IPS-18a (cell line): ENCODE data around the gene AOX1.
"Not testable (repeated sequence)": the region's sequence is repeated elsewhere in the genome, so short reads cannot be mapped to it uniquely, and the experiment has no call there.

Experiments
- H3K27ac ChIP-seq: one replicate; pipeline ENCODE4 v1.5.1; 2013; ENCODE audit warnings: low read length
- H3K27me3 ChIP-seq: one replicate; pipeline ENCODE4 v1.6.1; 2013; ENCODE audit warnings: mild to moderate bottlenecking, low read length; ENCODE audit not compliant: control insufficient read depth, insufficient read depth
- H3K36me3 ChIP-seq: one replicate; pipeline ENCODE4 v1.6.1; 2013; ENCODE audit warnings: low read depth, low read length; ENCODE audit not compliant: control insufficient read depth
- H3K4me1 ChIP-seq: one replicate; pipeline ENCODE4 v1.6.1; 2013; ENCODE audit warnings: low read depth, low read length; ENCODE audit not compliant: control insufficient read depth
- H3K4me3 ChIP-seq: one replicate; pipeline ENCODE4 v1.5.1; 2013; ENCODE audit warnings: low read length
- H3K9ac ChIP-seq: one replicate; pipeline ENCODE4 v1.6.1; 2013; ENCODE audit warnings: mild to moderate bottlenecking, low read length, moderate library complexity
- H3K9me3 ChIP-seq: one replicate; pipeline ENCODE4 v1.6.1; 2013; ENCODE audit warnings: low read depth, low read length; ENCODE audit not compliant: control insufficient read depth

Gene AOX1

DNA sequence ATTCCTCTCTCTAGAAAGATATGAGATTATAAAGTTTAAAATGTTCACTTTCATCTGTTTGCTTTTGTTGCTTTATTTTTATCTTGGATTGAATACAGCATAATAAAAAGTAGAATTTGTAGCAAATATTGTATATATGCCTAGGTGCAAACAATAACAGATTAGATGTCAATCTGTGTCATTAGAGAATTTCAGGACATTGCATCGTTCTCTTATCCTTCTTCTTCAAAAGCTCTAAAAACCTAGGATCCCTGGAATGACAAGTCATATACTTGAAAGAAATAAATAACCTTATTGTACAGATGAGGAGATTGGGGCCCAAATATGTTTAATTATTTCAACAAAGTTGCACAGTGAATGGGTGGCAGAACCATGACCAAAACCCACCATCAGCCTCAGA, 123.1 kb downstream of the AOX1 start:
- H3K9ac ChIP-seq: no peak overlapping the region
- H3K4me1 ChIP-seq: peaks cover 9% of the 10 kb centered on the region

DNA sequence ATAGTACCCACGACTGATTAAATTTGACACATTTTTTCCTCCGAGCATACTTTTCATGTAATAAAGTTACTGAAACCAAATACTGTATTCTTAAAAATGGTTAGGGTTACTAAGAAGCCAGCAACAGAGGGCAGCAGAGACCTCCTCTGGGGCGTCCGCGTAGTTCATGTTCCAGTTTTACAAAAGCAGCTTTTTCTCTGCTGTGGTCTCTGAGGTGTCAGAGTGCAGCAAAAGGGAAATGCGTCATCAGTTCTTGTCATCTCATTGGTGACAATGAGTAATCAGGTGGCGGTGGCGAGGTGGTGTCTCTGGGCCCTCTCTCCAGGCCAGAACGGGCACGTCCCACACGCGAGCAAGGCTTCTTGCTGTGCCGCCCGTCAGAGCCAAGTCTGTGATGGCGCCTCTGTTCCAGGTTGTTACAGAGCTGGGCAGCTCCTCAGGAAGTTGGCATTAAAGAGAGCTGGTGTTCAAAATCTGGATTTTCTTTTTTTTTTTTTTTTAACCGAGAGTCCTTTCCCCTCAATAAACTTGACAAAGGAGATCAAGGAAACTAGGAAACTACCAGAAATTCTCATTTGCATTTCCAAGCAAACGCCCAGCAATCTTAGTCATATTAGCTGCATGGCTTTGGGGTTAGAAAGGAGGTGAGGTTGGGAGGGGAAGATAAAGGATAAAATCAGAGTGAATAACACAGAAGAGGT, 127.3 kb downstream of the AOX1 start:
- Histone ChIP-seq H3K9ac (peak overlapping the region; percentile 32), H3K27ac (no peak overlapping the region), H3K9me3 (no peaks in the 10 kb centered on the region), H3K4me3 (peak overlapping the region; percentile 52), H3K27me3 (no peaks in the 10 kb centered on the region), H3K4me1 (peaks cover 4% of the 10 kb centered on the region), H3K36me3 (no peaks in the 10 kb centered on the region)

More for the DNA sequence above, 123.1 kb downstream of the AOX1 start:
- Histone ChIP-seq H3K27ac (no peak overlapping the region), H3K9me3 (no peaks in the 10 kb centered on the region), H3K4me3 (no peak overlapping the region), H3K27me3 (no peaks in the 10 kb centered on the region), H3K36me3 (no peaks in the 10 kb centered on the region)

DNA sequence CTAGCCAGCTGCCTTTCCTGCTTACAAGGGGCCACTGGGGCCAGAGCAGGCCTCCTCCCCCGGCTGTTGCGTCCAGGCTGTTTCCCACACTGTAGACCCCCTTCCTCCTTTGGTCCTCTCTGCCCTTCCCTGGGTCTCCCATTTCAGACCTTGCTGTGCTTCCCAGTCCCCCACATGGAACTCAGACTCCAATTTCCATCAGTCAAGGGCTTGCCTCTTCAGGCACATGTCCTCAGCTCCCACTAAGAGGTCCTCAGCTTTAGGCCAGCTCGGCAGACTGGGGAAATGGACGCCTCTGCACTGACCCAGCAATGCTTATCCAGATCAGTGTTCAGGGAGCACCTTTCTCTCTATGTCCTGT, 127.9 kb downstream of the AOX1 start:
- H3K27ac ChIP-seq: no peak overlapping the region
- no peaks in the 10 kb centered on the region for H3K36me3 ChIP-seq
- H3K9me3 ChIP-seq: no peaks in the 10 kb centered on the region
- peak overlapping the region; percentile 32 for H3K9ac ChIP-seq
- H3K27me3 ChIP-seq: no peaks in the 10 kb centered on the region
- H3K4me1 ChIP-seq: peaks cover 4% of the 10 kb centered on the region
- H3K4me3 ChIP-seq: no peak overlapping the region

DNA sequence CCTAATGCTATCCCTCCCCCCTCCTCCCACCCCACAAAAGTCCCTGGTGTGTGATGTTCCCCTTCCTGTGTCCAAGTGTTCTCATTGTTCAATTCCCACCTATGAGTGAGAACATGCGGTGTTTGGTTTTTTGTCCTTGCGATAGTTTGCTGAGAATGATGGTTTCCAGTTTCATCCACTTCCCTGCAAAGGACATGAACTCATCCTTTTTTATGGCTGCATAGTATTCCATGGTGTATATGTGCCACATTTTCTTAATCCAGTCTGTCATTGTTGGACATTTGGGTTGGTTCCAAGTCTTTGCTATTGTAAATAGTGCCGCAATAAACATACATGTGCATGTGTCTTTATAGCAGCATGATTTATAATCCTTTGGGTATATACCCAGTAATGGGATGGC, 129.2 kb downstream of the AOX1 start:
- not testable (repeated sequence) for H3K9ac ChIP-seq, H3K4me3 ChIP-seq, H3K27me3 ChIP-seq, H3K36me3 ChIP-seq, H3K9me3 ChIP-seq, H3K4me1 ChIP-seq, H3K27ac ChIP-seq

DNA sequence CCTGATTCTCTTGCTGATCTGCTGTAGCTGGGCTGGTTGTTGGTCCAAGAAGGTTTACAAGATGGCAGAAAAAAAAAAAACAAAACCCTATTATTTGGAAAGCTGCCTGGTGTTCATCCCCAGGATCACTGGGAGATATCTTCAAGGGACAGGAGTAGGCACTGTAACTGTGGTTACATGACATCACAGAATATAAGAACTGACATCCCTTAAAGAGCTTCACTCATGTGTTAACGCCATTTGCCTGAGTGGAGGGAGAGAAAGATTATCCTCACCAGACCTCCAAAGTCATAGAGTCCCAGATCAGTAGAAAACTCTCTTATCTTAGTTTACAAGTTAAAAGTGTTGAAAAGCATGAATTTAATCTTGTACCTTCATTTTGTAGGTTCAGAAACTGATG, 130.6 kb downstream of the AOX1 start:
- Histone ChIP-seq H3K9me3 (no peaks in the 10 kb centered on the region), H3K4me1 (peaks cover 4% of the 10 kb centered on the region), H3K27me3 (no peaks in the 10 kb centered on the region), H3K9ac (no peak overlapping the region), H3K27ac (no peak overlapping the region), H3K36me3 (no peaks in the 10 kb centered on the region), H3K4me3 (no peak overlapping the region)
